HG03159 (cell line): Measurements from ENCODE around the gene SLC17A8.

ENCODE experiments used
- ATAC-seq: cut with Tn5 transposase; IDR thresholded peaks from one replicate; pipeline ENCODE4 v1.9.1; 2021; ENCODE audit warnings: mild to moderate bottlenecking, moderate library complexity; ENCODE audit not compliant: unreplicated experiment

The SLC17A8 gene

GRCh38 chr12:100368066-100368465, 11.2 kb downstream of the SLC17A8 start:
- no peak for ATAC-seq

GRCh38 chr12:100371146-100371545, 14.3 kb downstream of the SLC17A8 start:
- no peak for ATAC-seq

- no peak for ATAC-seq
These were observed 16.2 kb downstream of the SLC17A8 start for GRCh38 chr12:100372853-100373640.

GRCh38 chr12:100375038-100375735, 18.3 kb downstream of the SLC17A8 start:
- ATAC-seq: no peak

- no peak for ATAC-seq
These were observed 19.3 kb downstream of the SLC17A8 start for GRCh38 chr12:100376161-100376560.

GRCh38 chr12:100381379-100381778, 24.5 kb downstream of the SLC17A8 start:
- ATAC-seq: no peak

- ATAC-seq: no peak
These were observed 25.5 kb downstream of the SLC17A8 start for GRCh38 chr12:100382338-100382737.

- no peak for ATAC-seq
These were observed 27.0 kb downstream of the SLC17A8 start for GRCh38 chr12:100383586-100384558.

- ATAC-seq: no peak
These were observed 27.7 kb downstream of the SLC17A8 start for GRCh38 chr12:100384559-100384935.

- no peak for ATAC-seq
These were observed 31.5 kb downstream of the SLC17A8 start for GRCh38 chr12:100388382-100388781.

- no peak for ATAC-seq
These were observed 35.0 kb downstream of the SLC17A8 start for GRCh38 chr12:100391856-100392255.

- no peak for ATAC-seq
These were observed 36.3 kb downstream of the SLC17A8 start for GRCh38 chr12:100393200-100393599.

GRCh38 chr12:100395811-100396210, 38.9 kb downstream of the SLC17A8 start:
- no peak for ATAC-seq

GRCh38 chr12:100398307-100398706, 41.4 kb downstream of the SLC17A8 start:
- no peak for ATAC-seq

GRCh38 chr12:100399095-100399494, 42.2 kb downstream of the SLC17A8 start:
- no peak for ATAC-seq

GRCh38 chr12:100401660-100402059, 44.8 kb downstream of the SLC17A8 start:
- no peak for ATAC-seq

GRCh38 chr12:100402763-100403162, 45.9 kb downstream of the SLC17A8 start:
- no peak for ATAC-seq

GRCh38 chr12:100403446-100403845, 46.6 kb downstream of the SLC17A8 start:
- ATAC-seq: no peak

- ATAC-seq: peak; percentile 72
These were observed 48.0 kb downstream of the SLC17A8 start for GRCh38 chr12:100404769-100405407.

- no peak for ATAC-seq
These were observed 56.1 kb downstream of the SLC17A8 start for GRCh38 chr12:100413001-100413400.

- no peak for ATAC-seq
These were observed 57.9 kb downstream of the SLC17A8 start for GRCh38 chr12:100414739-100415138.
